ENCODE measurements around the gene PAOX. TPM values are rescaled to one million over a fixed set of nuclear protein-coding genes. Genes with fewer than 3 reads are reported as not detected.
"Not testable (repeated sequence)": the region's sequence is repeated elsewhere in the genome, so short reads cannot be mapped to it uniquely, and the experiment has no call there.

The PAOX gene
- total and polyA plus RNA-seq, 2 experiments from 2014 or later, result 14.8 to 20.1 TPM

- Histone ChIP-seq H3K27ac (no peak overlapping the region), H3K9me3 (ENCODE audit: low read depth) (no peaks in the 10 kb centered on the region), H3K36me3 (peaks cover 4% of the 10 kb centered on the region), H3K4me1 (ENCODE audit: low read depth) (no peaks in the 10 kb centered on the region), H3K4me3 (no peak overlapping the region), H3K27me3 (no peaks in the 10 kb centered on the region)
- DNase-seq (ENCODE audit: low read depth in 1 of 2, low spot score in 1 of 2), result no peak
- TF ChIP-seq, protein P1, sequence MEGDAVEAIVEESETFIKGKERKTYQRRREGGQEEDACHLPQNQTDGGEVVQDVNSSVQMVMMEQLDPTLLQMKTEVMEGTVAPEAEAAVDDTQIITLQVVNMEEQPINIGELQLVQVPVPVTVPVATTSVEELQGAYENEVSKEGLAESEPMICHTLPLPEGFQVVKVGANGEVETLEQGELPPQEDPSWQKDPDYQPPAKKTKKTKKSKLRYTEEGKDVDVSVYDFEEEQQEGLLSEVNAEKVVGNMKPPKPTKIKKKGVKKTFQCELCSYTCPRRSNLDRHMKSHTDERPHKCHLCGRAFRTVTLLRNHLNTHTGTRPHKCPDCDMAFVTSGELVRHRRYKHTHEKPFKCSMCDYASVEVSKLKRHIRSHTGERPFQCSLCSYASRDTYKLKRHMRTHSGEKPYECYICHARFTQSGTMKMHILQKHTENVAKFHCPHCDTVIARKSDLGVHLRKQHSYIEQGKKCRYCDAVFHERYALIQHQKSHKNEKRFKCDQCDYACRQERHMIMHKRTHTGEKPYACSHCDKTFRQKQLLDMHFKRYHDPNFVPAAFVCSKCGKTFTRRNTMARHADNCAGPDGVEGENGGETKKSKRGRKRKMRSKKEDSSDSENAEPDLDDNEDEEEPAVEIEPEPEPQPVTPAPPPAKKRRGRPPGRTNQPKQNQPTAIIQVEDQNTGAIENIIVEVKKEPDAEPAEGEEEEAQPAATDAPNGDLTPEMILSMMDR (IDR thresholded peaks at IDR 0.05; ENCODE audit: low read depth, low read length), result no peak
These were observed 6.2 kb downstream of the PAOX start for GRCh38 chr10:133385214-133385613.

- DNase-seq (ENCODE audit: low read depth in 1 of 2, low spot score in 1 of 2); H3K4me3 ChIP-seq; H3K9me3 ChIP-seq (ENCODE audit: low read depth); H3K27me3 ChIP-seq; H3K4me1 ChIP-seq (ENCODE audit: low read depth); H3K27ac ChIP-seq; H3K36me3 ChIP-seq: not testable (repeated sequence)
These were observed 7.9 kb downstream of the PAOX start for GRCh38 chr10:133386951-133387350.

DNA sequence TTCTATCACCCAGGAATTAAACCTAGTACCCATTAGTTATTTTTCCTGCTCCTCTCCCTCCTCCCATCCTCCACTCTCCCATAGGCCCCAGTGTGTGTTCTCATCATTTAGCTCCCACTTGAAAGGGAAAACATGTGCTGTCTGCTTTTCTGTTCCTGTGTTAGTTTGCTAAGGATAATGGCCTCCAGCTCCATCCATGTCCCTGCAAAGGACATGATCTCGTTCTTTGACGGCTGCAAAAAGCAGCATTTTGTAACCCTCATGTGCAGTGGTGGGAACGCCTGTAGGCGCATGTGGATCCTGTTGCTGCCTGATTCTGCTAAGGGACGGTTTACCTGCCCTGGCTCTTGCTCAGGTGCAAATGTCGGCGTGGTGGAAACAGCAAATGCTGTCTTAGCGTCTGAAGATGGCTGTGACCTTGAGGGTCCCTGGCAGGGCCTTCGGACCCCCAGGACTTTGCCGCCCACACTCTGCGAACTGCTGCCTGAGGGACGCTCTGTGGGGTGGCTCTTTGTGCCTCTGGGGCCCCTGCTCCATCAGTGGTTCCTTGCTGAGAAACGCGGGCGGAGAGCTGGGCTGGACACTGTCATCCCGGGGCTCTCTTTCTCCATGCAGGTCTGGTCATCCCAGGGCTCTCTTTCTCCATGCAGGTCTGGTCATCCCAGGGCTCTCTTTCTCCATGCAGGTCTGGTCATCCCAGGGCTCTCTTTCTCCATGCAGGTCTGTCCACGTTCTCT lies 9.3 kb downstream of the PAOX start:
- H3K27ac ChIP-seq, result no peak overlapping the region
- H3K9me3 ChIP-seq (ENCODE audit: low read depth), result no peaks in the 10 kb centered on the region
- no peaks in the 10 kb centered on the region for H3K27me3 ChIP-seq
- no peak overlapping the region for H3K4me3 ChIP-seq
- H3K36me3 ChIP-seq, result peaks cover 4% of the 10 kb centered on the region
- TF ChIP-seq, protein P1 (IDR thresholded peaks at IDR 0.05; ENCODE audit: low read depth, low read length), result no peak
- no peak for DNase-seq (ENCODE audit: low read depth in 1 of 2, low spot score in 1 of 2)
- peaks cover under 1% of the 10 kb centered on the region for H3K4me1 ChIP-seq (ENCODE audit: low read depth)

DNA sequence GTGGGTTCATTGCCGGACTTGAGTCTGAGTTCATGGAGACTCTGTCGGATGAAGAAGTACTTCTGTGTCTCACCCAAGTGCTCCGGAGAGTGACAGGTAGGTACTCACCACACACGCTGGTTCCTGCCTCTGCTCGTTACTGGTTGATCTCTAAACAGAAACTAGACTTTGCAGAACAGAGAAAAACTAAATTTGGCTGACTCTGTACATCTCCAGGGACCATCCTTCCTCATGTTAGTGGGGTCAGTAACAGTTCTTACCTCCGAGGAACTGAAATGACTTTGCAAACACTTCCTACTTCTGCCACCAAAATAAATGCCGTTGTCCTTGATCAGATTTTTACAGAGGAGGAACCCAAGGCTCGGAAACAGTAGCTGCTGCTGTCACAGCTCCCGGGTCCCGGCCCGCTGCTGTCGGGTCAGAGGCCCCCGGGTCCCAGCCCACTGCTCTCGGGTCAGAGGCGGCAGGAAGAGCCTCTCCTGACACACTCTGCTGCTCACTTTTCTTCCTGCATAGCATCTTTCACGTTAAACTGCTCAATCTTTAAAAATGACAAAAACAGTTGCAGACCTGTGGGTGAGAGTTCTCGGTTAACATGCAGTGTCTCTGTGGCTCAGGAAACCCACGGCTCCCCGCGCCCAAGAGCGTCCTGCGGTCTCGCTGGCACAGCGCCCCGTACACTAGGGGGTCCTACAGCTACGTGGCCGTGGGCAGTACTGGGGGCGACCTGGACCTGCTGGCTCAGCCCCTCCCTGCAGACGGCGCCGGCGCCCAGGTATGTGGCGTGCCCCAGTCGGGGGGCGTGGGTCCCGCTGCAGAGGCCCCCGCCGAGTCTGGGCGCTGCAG lies 10.1 kb downstream of the PAOX start:
- peaks cover 2% of the 10 kb centered on the region for H3K4me1 ChIP-seq (ENCODE audit: low read depth)
- TF ChIP-seq, protein P1 (IDR thresholded peaks at IDR 0.05; ENCODE audit: low read depth, low read length), result no peak
- no peaks in the 10 kb centered on the region for H3K9me3 ChIP-seq (ENCODE audit: low read depth)
- no peak overlapping the region for H3K27ac ChIP-seq
- H3K4me3 ChIP-seq, result no peak overlapping the region
- no peaks in the 10 kb centered on the region for H3K27me3 ChIP-seq
- H3K36me3 ChIP-seq, result peaks cover 4% of the 10 kb centered on the region
- no peak for DNase-seq (ENCODE audit: low read depth in 1 of 2, low spot score in 1 of 2)

DNA sequence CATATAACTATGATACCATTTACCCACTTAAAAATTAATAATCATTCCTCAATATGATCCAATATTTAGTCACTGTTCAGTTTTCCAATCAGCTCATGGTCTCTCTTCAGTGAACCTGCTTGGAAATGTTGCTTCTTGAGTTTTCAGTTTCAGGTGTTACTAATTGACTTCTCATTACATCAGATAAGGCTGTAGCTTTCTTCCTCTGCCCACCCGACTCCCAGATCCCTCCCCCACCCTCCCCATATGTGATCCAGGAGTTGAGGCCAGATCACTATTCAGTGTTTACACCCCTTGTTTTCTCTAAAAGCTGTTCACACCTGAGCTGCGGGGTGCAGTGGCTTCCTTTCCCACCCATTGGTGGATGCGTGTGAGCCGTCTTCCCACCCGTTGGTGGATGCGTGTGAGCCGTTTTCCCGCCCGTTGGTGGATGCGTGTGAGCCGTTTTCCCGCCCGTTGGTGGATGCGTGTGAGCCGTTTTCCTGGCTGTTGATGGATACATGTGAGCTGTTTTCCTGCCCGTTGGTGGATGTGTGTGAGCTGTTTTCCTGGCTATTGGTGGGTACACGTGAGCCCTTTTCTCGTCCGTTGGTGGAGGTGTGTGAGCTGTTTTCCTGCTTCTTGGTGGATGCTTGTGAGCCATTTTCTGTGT lies 11.7 kb downstream of the PAOX start:
- Histone ChIP-seq H3K36me3 (peaks cover 4% of the 10 kb centered on the region), H3K9me3 (ENCODE audit: low read depth) (no peaks in the 10 kb centered on the region)
- TF ChIP-seq, protein P1 (IDR thresholded peaks at IDR 0.05; ENCODE audit: low read depth, low read length), result no peak

More for the DNA sequence above, 11.7 kb downstream of the PAOX start:
- H3K4me3 ChIP-seq, result no peak overlapping the region
- no peak for DNase-seq (ENCODE audit: low read depth in 1 of 2, low spot score in 1 of 2)
- H3K27me3 ChIP-seq, result no peaks in the 10 kb centered on the region
- peaks cover 8% of the 10 kb centered on the region for H3K4me1 ChIP-seq (ENCODE audit: low read depth)
- no peak overlapping the region for H3K27ac ChIP-seq

All from cardiac muscle cell (in vitro differentiated cells and primary cell).